PC-9 (cell line): Measurements from ENCODE around the gene NLGN4X. TPM values are rescaled to one million over a fixed set of nuclear protein-coding genes. Genes with fewer than 3 reads are reported as not detected.
A peak's percentile ranks its signal among the peaks of the same experiment; 100 is the strongest.

ENCODE experiments used
- BruUV-seq: library from RNA; stranded (reverse); fragments of 400-500 nt; replicated peaks from 2 replicates; lab custom pipeline; 2021; lab: Mats Ljungman, UMichigan
- CTCF ChIA-PET: fragments of 300-600 bp; sonication (Branson Sonifier 250); formaldehyde crosslinking; loops from one replicate; lab custom pipeline; 2022; ENCODE audit warnings: antibody characterized with exemption; lab: Charles Lee
- POLR2A ChIA-PET: fragments of 300-600 bp; sonication (Branson Sonifier 250); formaldehyde crosslinking; loops from one replicate; lab custom pipeline; 2022; ENCODE audit warnings: antibody characterized with exemption; ENCODE audit not compliant: unreplicated experiment; lab: Charles Lee
- DNase-seq, 2 experiments: peaks; one replicate each; pipeline versions ENCODE4 v3.0.0 to v3.0.0-alpha.2; 2015 to 2022; ENCODE audit warnings: mixed read lengths in 1 of 2
- H2AFZ ChIP-seq: fragments of 200-600 bp; sonication (generic); 2 replicates; pipeline ENCODE4 v1.8.1; 2017; ENCODE audit warnings: antibody characterized with exemption
- H3F3A ChIP-seq: fragments of 200-600 bp; sonication (generic); 2 replicates; pipeline ENCODE4 v1.8.1; 2017; ENCODE audit warnings: antibody characterized with exemption, mild to moderate bottlenecking, low read depth; ENCODE audit not compliant: insufficient read depth
- H3K27ac ChIP-seq: fragments of 200-600 bp; sonication (generic); 2 replicates; pipeline ENCODE4 v1.6.1; 2016; ENCODE audit warnings: mixed run types
- H3K27me3 ChIP-seq: fragments of 200-600 bp; sonication (generic); 2 replicates; pipeline ENCODE4 v1.6.1; 2016; ENCODE audit warnings: low read depth, mixed run types; ENCODE audit not compliant: insufficient read depth
- H3K36me3 ChIP-seq: fragments of 200-600 bp; sonication (generic); 2 replicates; pipeline ENCODE4 v1.6.1; 2016; ENCODE audit warnings: low read depth, mixed run types
- H3K4me1 ChIP-seq: fragments of 200-600 bp; sonication (generic); replicated peaks from 2 replicates; pipeline ENCODE4 v1.6.1; 2016; ENCODE audit warnings: mixed run types; ENCODE audit not compliant: insufficient read depth
- H3K4me2 ChIP-seq: fragments of 200-600 bp; sonication (generic); 2 replicates; pipeline ENCODE4 v1.6.1; 2017; ENCODE audit warnings: mixed run types
- H3K4me3 ChIP-seq: fragments of 200-600 bp; sonication (generic); 2 replicates; pipeline ENCODE4 v1.6.1; 2016; ENCODE audit warnings: mixed run types
- H3K79me2 ChIP-seq: fragments of 200-600 bp; sonication (generic); 2 replicates; pipeline ENCODE4 v1.6.1; 2017; ENCODE audit warnings: low read depth, mixed run types
- H3K9me2 ChIP-seq: fragments of 200-600 bp; sonication (generic); 2 replicates; pipeline ENCODE4 v1.8.1; 2017; ENCODE audit warnings: mild to moderate bottlenecking; ENCODE audit not compliant: insufficient read depth
- H3K9me3 ChIP-seq: fragments of 200-600 bp; sonication (generic); 2 replicates; pipeline ENCODE4 v1.8.1; 2016; ENCODE audit warnings: low read depth; ENCODE audit not compliant: insufficient read depth
- H4K20me1 ChIP-seq: fragments of 200-600 bp; sonication (generic); 2 replicates; pipeline ENCODE4 v1.8.1; 2017; ENCODE audit not compliant: insufficient read depth
- CTCF ChIP-seq: fragments of 200-600 bp; sonication (generic); conservative IDR thresholded peaks from 2 replicates; pipeline ENCODE4 v1.6.1; 2017; ENCODE audit warnings: mixed run types, antibody characterized with exemption, mild to moderate bottlenecking, moderate library complexity
- EZH2 ChIP-seq: fragments of 200-600 bp; sonication (generic); IDR thresholded peaks from 2 replicates; pipeline ENCODE4 v1.8.0; 2017; ENCODE audit warnings: antibody characterized with exemption, low read depth
- intact Hi-C: fragments of 100-400 bp; cut with micrococcal nuclease; formaldehyde crosslinking; loops from one replicate; pipeline ENCODE4 v1.10.0; 2022; ENCODE audit not compliant: unreplicated experiment
- total RNA-seq: library from RNA; stranded (reverse); gene quantifications from 2 replicates; pipeline ENCODE4 v1.2.3, GENCODE V29; 2021

Gene NLGN4X
- total RNA-seq, 1 experiment from 2014 or later, result 0.31 TPM

DNA sequence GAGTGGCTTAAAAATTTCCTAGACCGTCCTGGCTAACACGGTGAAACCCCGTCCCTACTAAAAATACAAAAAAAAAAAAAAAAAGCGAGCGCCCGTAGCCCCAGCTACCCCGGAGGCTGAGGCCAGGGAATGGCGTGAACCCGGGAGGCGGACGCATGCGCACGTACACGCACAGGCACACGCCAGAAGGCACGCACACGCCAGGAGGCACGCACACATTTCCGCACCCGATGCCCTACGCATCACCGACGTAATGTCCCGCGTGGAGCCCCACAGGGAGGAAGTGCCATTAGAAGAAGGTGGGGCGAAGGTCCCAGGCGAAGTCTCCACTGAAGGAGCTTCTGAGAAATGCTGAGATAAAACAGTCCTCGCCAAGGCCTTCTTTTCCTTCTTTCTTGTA is 41.4 kb downstream of the NLGN4X start:
- no peaks in the 10 kb centered on the region for H3K79me2 ChIP-seq
- no peak overlapping the region for H3K4me3 ChIP-seq
- H3F3A ChIP-seq, result no peaks in the 10 kb centered on the region
- intact Hi-C loops, result no loop called here
- no peaks in the 10 kb centered on the region for H3K36me3 ChIP-seq
- H4K20me1 ChIP-seq, result no peaks in the 10 kb centered on the region
- H3K9me2 ChIP-seq, result no peaks in the 10 kb centered on the region; the same call in 1 of the 2 replicates
- H3K27me3 ChIP-seq, result no peaks in the 10 kb centered on the region
- H3K4me1 ChIP-seq, result no peaks in the 10 kb centered on the region
- H3K27ac ChIP-seq, result no peak overlapping the region
- TF ChIP-seq CTCF, result no peak
- TF ChIP-seq EZH2, result no peak
- ChIA-PET POLR2A (no interaction called here), CTCF (no interaction called here)
- H3K9me3 ChIP-seq, result no peaks in the 10 kb centered on the region
- BruUV-seq, result no TSS peak
- no peak overlapping the region for H3K4me2 ChIP-seq
- DNase-seq, result no peak
- no peak overlapping the region for H2AFZ ChIP-seq

DNA sequence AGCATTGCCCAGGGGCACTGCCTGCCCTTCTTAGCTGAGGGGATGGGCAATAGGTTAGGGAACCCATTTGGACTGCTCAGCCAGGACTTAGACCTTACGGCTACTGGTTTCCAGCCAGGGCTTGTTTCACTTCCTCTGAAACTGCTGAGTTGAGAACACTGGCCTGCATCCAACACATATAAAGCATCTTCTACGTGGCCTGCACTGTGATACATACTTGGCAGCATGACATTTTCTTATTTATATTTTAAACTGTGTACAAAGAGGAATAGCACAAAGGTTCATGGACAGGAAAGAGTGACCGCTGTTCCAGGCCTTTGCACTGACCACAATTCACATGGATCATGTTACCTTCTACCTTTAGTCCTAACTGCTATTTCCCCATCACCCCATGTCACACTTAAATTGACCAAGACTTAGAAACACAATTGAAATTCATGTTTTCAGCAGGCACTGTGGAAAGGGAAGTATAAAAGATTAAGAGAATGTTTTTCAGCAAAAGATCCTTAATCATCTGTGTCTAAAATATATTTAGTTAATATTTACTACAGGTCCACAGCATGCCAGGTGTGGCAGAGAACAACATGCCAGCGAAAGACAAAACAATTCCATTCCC is 43.7 kb downstream of the NLGN4X start:
- no peak overlapping the region for H2AFZ ChIP-seq
- no peaks in the 10 kb centered on the region; the same call in 1 of the 2 replicates for H3K9me2 ChIP-seq
- no peak overlapping the region for H3K27ac ChIP-seq
- no peaks in the 10 kb centered on the region for H3K79me2 ChIP-seq
- no peak overlapping the region for H3K4me2 ChIP-seq
- intact Hi-C loops, result no loop called here
- H3K4me1 ChIP-seq, result no peaks in the 10 kb centered on the region
- ChIA-PET CTCF (no interaction called here), POLR2A (no interaction called here)
- peak in 1 of 2 experiments; percentile 0 for DNase-seq
- no TSS peak for BruUV-seq
- H4K20me1 ChIP-seq, result no peaks in the 10 kb centered on the region
- H3K27me3 ChIP-seq, result no peaks in the 10 kb centered on the region
- no peaks in the 10 kb centered on the region for H3K9me3 ChIP-seq
- no peak overlapping the region for H3K4me3 ChIP-seq
- H3F3A ChIP-seq, result no peaks in the 10 kb centered on the region
- no peaks in the 10 kb centered on the region for H3K36me3 ChIP-seq
- TF ChIP-seq EZH2 (no peak), CTCF (no peak)

GRCh38 chrX:6175914-6176313 is 52.8 kb downstream of the NLGN4X start:
- DNase-seq, result no peak
- CTCF ChIA-PET, result no interaction called here
- Histone ChIP-seq H3K27me3 (no peaks in the 10 kb centered on the region), H3K4me2 (no peak overlapping the region), H3K4me1 (no peaks in the 10 kb centered on the region), H3F3A (no peaks in the 10 kb centered on the region), H3K9me2 (no peaks in the 10 kb centered on the region), H3K79me2 (no peaks in the 10 kb centered on the region), H3K9me3 (no peaks in the 10 kb centered on the region), H2AFZ (no peak overlapping the region), H3K36me3 (no peaks in the 10 kb centered on the region), H3K27ac (no peak overlapping the region), H4K20me1 (no peaks in the 10 kb centered on the region), H3K4me3 (no peak overlapping the region)
- no TSS peak for BruUV-seq
- POLR2A ChIA-PET, result no interaction called here
- TF ChIP-seq CTCF (no peak), EZH2 (no peak)
- intact Hi-C loops, result no loop called here
